ENCODE results near the gene TPCN1.

TPCN1 gene

GRCh38 chr12:113318046-113318656 lies 96.9 kb downstream of the TPCN1 start:
- no peak for DNase-seq

- no peak for DNase-seq
These were observed 97.8 kb downstream of the TPCN1 start for GRCh38 chr12:113318900-113319628.

GRCh38 chr12:113320401-113320800 lies 99.1 kb downstream of the TPCN1 start:
- DNase-seq = no peak

- DNase-seq = no peak
These were observed 101.1 kb downstream of the TPCN1 start for GRCh38 chr12:113322343-113322742.

GRCh38 chr12:113325916-113326315 lies 104.7 kb downstream of the TPCN1 start:
- DNase-seq = no peak

- DNase-seq = no peak
These were observed 105.6 kb downstream of the TPCN1 start for GRCh38 chr12:113326775-113327395.

- DNase-seq = no peak
These were observed 107.2 kb downstream of the TPCN1 start for GRCh38 chr12:113328368-113328889.

GRCh38 chr12:113329022-113329790 lies 107.9 kb downstream of the TPCN1 start:
- no peak for DNase-seq

GRCh38 chr12:113329791-113330417 lies 108.6 kb downstream of the TPCN1 start:
- no peak for DNase-seq

GRCh38 chr12:113330505-113330904 lies 109.2 kb downstream of the TPCN1 start:
- DNase-seq = no peak

- DNase-seq = no peak
These were observed 111.6 kb downstream of the TPCN1 start for GRCh38 chr12:113332688-113333417.

GRCh38 chr12:113333418-113333750 lies 112.1 kb downstream of the TPCN1 start:
- no peak for DNase-seq

GRCh38 chr12:113333877-113334785 lies 112.9 kb downstream of the TPCN1 start:
- no peak for DNase-seq

GRCh38 chr12:113334786-113335539 lies 113.7 kb downstream of the TPCN1 start, which contains the start of gene SLC8B1:
SLC8B1 (minus strand) TSS chr12:113335109; CDS start chr12:113332878, 2,231 bp downstream.
- peak; percentile 86 for DNase-seq

- DNase-seq = no peak
These were observed 118.3 kb downstream of the TPCN1 start for GRCh38 chr12:113339540-113339939.

- DNase-seq = no peak
These were observed 118.8 kb downstream of the TPCN1 start for GRCh38 chr12:113340061-113340460.

GRCh38 chr12:113341535-113341934 lies 120.3 kb downstream of the TPCN1 start:
- no peak for DNase-seq

- DNase-seq = no peak
These were observed 124.1 kb downstream of the TPCN1 start for GRCh38 chr12:113345318-113345717.

- no peak for DNase-seq
These were observed 125.1 kb downstream of the TPCN1 start for GRCh38 chr12:113346353-113346752.

- DNase-seq = no peak
These were observed 125.8 kb downstream of the TPCN1 start for GRCh38 chr12:113347107-113347506.
